PC-3 (cell line): Measurements from ENCODE around the gene MPG.

Source experiments
- EZH2 ChIP-seq: fragments of 300-600 bp; sonication (generic); IDR thresholded peaks from one replicate; pipeline ENCODE4 v1.6.1; 2017; ENCODE audit warnings: antibody characterized with exemption, mild to moderate bottlenecking, low read length; ENCODE audit not compliant: unreplicated experiment
- EZH2phosphoT487 ChIP-seq: fragments of 300-600 bp; sonication (generic); IDR thresholded peaks from 2 replicates; pipeline ENCODE4 v1.6.1; 2018; ENCODE audit warnings: mild to moderate bottlenecking, antibody characterized with exemption, low read length, borderline replicate concordance
- TF ChIP-seq, protein P1 (sequence below): fragments of 300-600 bp; sonication (generic); conservative IDR thresholded peaks from 2 replicates; pipeline ENCODE4 v1.5.1; 2017; ENCODE audit warnings: antibody characterized with exemption, low read depth, mild to moderate bottlenecking, low read length

GRCh38 chr16:117379-118365 is 39.6 kb downstream of the MPG start:
- TF ChIP-seq, protein P1, sequence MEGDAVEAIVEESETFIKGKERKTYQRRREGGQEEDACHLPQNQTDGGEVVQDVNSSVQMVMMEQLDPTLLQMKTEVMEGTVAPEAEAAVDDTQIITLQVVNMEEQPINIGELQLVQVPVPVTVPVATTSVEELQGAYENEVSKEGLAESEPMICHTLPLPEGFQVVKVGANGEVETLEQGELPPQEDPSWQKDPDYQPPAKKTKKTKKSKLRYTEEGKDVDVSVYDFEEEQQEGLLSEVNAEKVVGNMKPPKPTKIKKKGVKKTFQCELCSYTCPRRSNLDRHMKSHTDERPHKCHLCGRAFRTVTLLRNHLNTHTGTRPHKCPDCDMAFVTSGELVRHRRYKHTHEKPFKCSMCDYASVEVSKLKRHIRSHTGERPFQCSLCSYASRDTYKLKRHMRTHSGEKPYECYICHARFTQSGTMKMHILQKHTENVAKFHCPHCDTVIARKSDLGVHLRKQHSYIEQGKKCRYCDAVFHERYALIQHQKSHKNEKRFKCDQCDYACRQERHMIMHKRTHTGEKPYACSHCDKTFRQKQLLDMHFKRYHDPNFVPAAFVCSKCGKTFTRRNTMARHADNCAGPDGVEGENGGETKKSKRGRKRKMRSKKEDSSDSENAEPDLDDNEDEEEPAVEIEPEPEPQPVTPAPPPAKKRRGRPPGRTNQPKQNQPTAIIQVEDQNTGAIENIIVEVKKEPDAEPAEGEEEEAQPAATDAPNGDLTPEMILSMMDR, result peak; percentile 73
- TF ChIP-seq EZH2phosphoT487 (no peak), EZH2 (no peak)
